K562 (cell line): ENCODE measurements around the gene PTPRT.

ENCODE experiments used
- CBFB ChIP-seq: sonication (generic); formaldehyde crosslinking; IDR thresholded peaks from 2 replicates; pipeline ENCODE4 v1.4.0; 2020; ENCODE audit warnings: mild to moderate bottlenecking, missing genetic modification reagents
- CC2D1A ChIP-seq: fragments of 450-650 bp; IDR thresholded peaks from 2 replicates; pipeline ENCODE4 v1.6.1; 2017; ENCODE audit warnings: mild to moderate bottlenecking
- EZH2 ChIP-seq: IDR thresholded peaks from 2 replicates; pipeline ENCODE4 v1.6.1; 2012; ENCODE audit warnings: low read depth, mild to moderate bottlenecking, inconsistent platforms, low read length, borderline replicate concordance
- NCOA6 ChIP-seq: fragments of 450-650 bp; IDR thresholded peaks from 2 replicates; pipeline ENCODE4 v1.6.1; 2017; ENCODE audit warnings: mild to moderate bottlenecking
- POLR2A ChIP-seq: fragments of 450-650 bp; conservative IDR thresholded peaks from 2 replicates; pipeline ENCODE4 v1.6.1; 2016
- POLR2AphosphoS2 ChIP-seq: IDR thresholded peaks from 2 replicates; pipeline ENCODE4 v1.6.1; 2012; ENCODE audit warnings: low read length, improper control_type of control experiment
- RNF2 ChIP-seq: sonication (generic); IDR thresholded peaks from 2 replicates; pipeline ENCODE4 v1.6.1; 2016
- TEAD1 ChIP-seq, 2 experiments: fragments of 450-650 bp in 1 of 2; sonication (generic) in 1 of 2; formaldehyde crosslinking; IDR thresholded peaks; 2 replicates each; pipeline versions ENCODE4 v1.4.0 to v1.8.0; 2020 to 2022; ENCODE audit warnings: mild to moderate bottlenecking in 2 of 2, missing genetic modification reagents in 1 of 2
- YY1 ChIP-seq, 3 experiments: IDR thresholded peaks; 2 replicates each; pipeline ENCODE4 v1.6.1; 2011; ENCODE audit warnings: low read length in 2 of 3, mild to moderate bottlenecking in 2 of 3, moderate library complexity in 2 of 3, borderline replicate concordance in 1 of 3, control low read depth in 1 of 3, low read depth in 1 of 3; ENCODE audit not compliant: insufficient read depth in 3 of 3, insufficient replicate concordance in 2 of 3, control insufficient read depth in 1 of 3, insufficient read length in 1 of 3; ENCODE audit errors: extremely low read depth in 1 of 3
- ZNF785 ChIP-seq: fragments of 250-450 bp; sonication (Bioruptor Pico); IDR thresholded peaks from 2 replicates; pipeline ENCODE4 v1.4.0; 2020; ENCODE audit warnings: mild to moderate bottlenecking
- TF ChIP-seq, protein P1 (sequence below): sonication (generic); formaldehyde crosslinking; IDR thresholded peaks from 2 replicates; pipeline ENCODE4 v1.9.0; 2022; ENCODE audit warnings: mild to moderate bottlenecking, missing genetic modification reagents
- TF ChIP-seq, protein P2 (sequence below): fragments of 250-450 bp; sonication (Bioruptor Pico); IDR thresholded peaks from 2 replicates; pipeline ENCODE4 v1.5.0; 2021
- TF ChIP-seq, protein P3 (sequence below), 3 experiments: IDR thresholded peaks in 2 of 3; conservative IDR thresholded peaks in 1 of 3; 2 replicates each; pipeline ENCODE4 v1.5.1; 2011 to 2012; ENCODE audit warnings: low read length in 3 of 3, mild to moderate bottlenecking in 3 of 3, control low read depth in 2 of 3, improper control_type of control experiment in 1 of 3, inconsistent platforms in 1 of 3, low read depth in 1 of 3, mixed read lengths in 1 of 3, moderate library complexity in 1 of 3; ENCODE audit not compliant: insufficient read depth in 2 of 3
- TF ChIP-seq, protein P4 (sequence below), 2 experiments: fragments of 450-650 bp; IDR thresholded peaks; 2 replicates each; pipeline ENCODE4 v1.6.1; 2016

DNA sequence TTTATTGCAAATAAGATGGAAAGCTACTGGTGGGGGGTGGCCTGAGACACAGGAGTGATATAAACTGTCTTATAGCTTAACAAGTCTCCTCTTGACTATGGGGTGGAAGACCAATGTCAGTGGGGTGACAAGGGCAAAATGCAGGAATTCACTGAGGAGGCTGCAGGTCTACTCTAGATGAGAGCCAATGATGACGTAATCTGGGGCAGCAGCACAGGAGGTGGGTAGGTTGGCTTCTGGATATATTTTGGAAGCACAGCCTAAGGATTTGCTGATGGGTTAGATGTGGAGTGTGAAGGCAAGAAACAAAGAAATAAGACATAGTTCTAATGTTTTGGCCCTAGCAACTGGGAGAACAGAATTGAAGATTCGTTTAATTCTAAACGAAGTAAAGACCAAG lies 253.2 kb downstream of the PTPRT start:
- TF ChIP-seq EZH2, result no peak
- TF ChIP-seq, protein P1, sequence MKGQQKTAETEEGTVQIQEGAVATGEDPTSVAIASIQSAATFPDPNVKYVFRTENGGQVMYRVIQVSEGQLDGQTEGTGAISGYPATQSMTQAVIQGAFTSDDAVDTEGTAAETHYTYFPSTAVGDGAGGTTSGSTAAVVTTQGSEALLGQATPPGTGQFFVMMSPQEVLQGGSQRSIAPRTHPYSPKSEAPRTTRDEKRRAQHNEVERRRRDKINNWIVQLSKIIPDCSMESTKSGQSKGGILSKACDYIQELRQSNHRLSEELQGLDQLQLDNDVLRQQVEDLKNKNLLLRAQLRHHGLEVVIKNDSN (CRISPR knock-in tag), result no peak
- TF ChIP-seq, protein P2, sequence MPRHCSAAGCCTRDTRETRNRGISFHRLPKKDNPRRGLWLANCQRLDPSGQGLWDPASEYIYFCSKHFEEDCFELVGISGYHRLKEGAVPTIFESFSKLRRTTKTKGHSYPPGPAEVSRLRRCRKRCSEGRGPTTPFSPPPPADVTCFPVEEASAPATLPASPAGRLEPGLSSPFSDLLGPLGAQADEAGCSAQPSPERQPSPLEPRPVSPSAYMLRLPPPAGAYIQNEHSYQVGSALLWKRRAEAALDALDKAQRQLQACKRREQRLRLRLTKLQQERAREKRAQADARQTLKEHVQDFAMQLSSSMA (CRISPR knock-in tag), result no peak
- no peak for TF ChIP-seq ZNF785 (CRISPR knock-in tag)
- TF ChIP-seq, protein P3, sequence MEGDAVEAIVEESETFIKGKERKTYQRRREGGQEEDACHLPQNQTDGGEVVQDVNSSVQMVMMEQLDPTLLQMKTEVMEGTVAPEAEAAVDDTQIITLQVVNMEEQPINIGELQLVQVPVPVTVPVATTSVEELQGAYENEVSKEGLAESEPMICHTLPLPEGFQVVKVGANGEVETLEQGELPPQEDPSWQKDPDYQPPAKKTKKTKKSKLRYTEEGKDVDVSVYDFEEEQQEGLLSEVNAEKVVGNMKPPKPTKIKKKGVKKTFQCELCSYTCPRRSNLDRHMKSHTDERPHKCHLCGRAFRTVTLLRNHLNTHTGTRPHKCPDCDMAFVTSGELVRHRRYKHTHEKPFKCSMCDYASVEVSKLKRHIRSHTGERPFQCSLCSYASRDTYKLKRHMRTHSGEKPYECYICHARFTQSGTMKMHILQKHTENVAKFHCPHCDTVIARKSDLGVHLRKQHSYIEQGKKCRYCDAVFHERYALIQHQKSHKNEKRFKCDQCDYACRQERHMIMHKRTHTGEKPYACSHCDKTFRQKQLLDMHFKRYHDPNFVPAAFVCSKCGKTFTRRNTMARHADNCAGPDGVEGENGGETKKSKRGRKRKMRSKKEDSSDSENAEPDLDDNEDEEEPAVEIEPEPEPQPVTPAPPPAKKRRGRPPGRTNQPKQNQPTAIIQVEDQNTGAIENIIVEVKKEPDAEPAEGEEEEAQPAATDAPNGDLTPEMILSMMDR (IDR thresholded peaks at IDR 0.05 in 2 of 3, conservative IDR thresholded peaks at IDR 0.05 in 1 of 3; ENCODE audit: insufficient read depth in 2 of 3, low read depth in 1 of 3, low read length in 3 of 3), result no peak
- no peak for TF ChIP-seq TEAD1 (CRISPR knock-in tag; IDR thresholded peaks at IDR 0.05)
- TF ChIP-seq POLR2AphosphoS2, result no peak
- no peak for TF ChIP-seq RNF2
- TF ChIP-seq NCOA6, result no peak
- TF ChIP-seq CC2D1A, result no peak
- TF ChIP-seq, protein P4, sequence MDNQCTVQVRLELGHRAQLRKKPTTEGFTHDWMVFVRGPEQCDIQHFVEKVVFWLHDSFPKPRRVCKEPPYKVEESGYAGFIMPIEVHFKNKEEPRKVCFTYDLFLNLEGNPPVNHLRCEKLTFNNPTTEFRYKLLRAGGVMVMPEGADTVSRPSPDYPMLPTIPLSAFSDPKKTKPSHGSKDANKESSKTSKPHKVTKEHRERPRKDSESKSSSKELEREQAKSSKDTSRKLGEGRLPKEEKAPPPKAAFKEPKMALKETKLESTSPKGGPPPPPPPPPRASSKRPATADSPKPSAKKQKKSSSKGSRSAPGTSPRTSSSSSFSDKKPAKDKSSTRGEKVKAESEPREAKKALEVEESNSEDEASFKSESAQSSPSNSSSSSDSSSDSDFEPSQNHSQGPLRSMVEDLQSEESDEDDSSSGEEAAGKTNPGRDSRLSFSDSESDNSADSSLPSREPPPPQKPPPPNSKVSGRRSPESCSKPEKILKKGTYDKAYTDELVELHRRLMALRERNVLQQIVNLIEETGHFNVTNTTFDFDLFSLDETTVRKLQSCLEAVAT (IDR thresholded peaks at IDR 0.05), result no peak
- no peak for TF ChIP-seq CBFB (CRISPR knock-in tag)
- TF ChIP-seq POLR2A, result no peak
- no peak for TF ChIP-seq YY1 (IDR thresholded peaks at IDR 0.05; ENCODE audit: borderline replicate concordance in 1 of 3, control insufficient read depth in 1 of 3, extremely low read depth in 1 of 3, insufficient read depth in 3 of 3, insufficient read length in 1 of 3, insufficient replicate concordance in 2 of 3, low read depth in 1 of 3, low read length in 2 of 3)
